K562 (cell line): Measurements from ENCODE around the gene CIAO2A. TPM values are rescaled to one million over a fixed set of nuclear protein-coding genes. Genes with fewer than 3 reads are reported as not detected.
A peak's percentile ranks its signal among the peaks of the same experiment; 100 is the strongest.

Experiments used
- ATF1 ChIP-seq, 2 experiments: fragments of 450-650 bp in 1 of 2; IDR thresholded peaks; 2 replicates each; pipeline ENCODE4 v1.6.1; 2016; ENCODE audit warnings: missing compliant biosample characterization in 1 of 2, missing genetic modification characterization in 1 of 2
- E2F3 ChIP-seq: fragments of 250-450 bp; sonication (Bioruptor Pico); IDR thresholded peaks from 2 replicates; pipeline ENCODE4 v1.4.0; 2020; ENCODE audit warnings: mild to moderate bottlenecking
- ELK1 ChIP-seq: sonication (generic); formaldehyde crosslinking; IDR thresholded peaks from 2 replicates; pipeline ENCODE4 v1.8.1; 2022; ENCODE audit warnings: missing genetic modification reagents
- ETV1 ChIP-seq: fragments of 450-650 bp; conservative IDR thresholded peaks from 2 replicates; pipeline ENCODE4 v1.6.1; 2016; ENCODE audit warnings: missing genetic modification characterization, control low read depth, low read depth, missing compliant biosample characterization
- NFE2 ChIP-seq: IDR thresholded peaks from 2 replicates; pipeline ENCODE4 v1.6.1; 2014; ENCODE audit warnings: antibody characterized with exemption, low read depth
- RB1 ChIP-seq: fragments of 450-650 bp; IDR thresholded peaks from 2 replicates; pipeline ENCODE4 v1.6.1; 2017; ENCODE audit warnings: low read depth, mild to moderate bottlenecking
- TFE3 ChIP-seq: fragments of 450-650 bp; formaldehyde crosslinking; IDR thresholded peaks from 2 replicates; pipeline ENCODE4 v1.4.0; 2020; ENCODE audit warnings: mild to moderate bottlenecking, mixed read lengths
- ZNF212 ChIP-seq: fragments of 450-650 bp; formaldehyde crosslinking; IDR thresholded peaks from 2 replicates; pipeline ENCODE4 v1.4.0; 2020; ENCODE audit warnings: mild to moderate bottlenecking
- ZNF407 ChIP-seq: fragments of 450-650 bp; IDR thresholded peaks from 2 replicates; pipeline ENCODE4 v1.6.1; 2016; ENCODE audit warnings: low read depth
- ZNF644 ChIP-seq: fragments of 200-800 bp; sonication (Bioruptor generic); IDR thresholded peaks from 2 replicates; pipeline ENCODE4 v1.6.1; 2016; ENCODE audit warnings: low read depth, missing genetic modification characterization, missing compliant biosample characterization
- polyA plus RNA-seq, 8 experiments: library from polyadenylated mRNA; depleted of rRNA in 4 of 8; stranded (reverse) in 5 of 8; unstranded in 3 of 8; fragments of >200 nt; fragmentation: Nextera tagmentation in 2 of 8; fragmentation: Illumina TruSeq in 1 of 8; extraction: Ambion mirVana in 2 of 8; extraction: Trizol in 1 of 8; gene quantifications; 2 replicates each; pipeline versions ENCODE4 v1.2.1 to v1.2.3, GENCODE V29; 2011 to 2014; ENCODE audit warnings: inconsistent platforms in 1 of 8, missing spikeins in 1 of 8
- total RNA-seq, 7 experiments: library from RNA; depleted of rRNA in 6 of 7; stranded (reverse); fragments of >200 nt in 6 of 7; fragmentation: Illumina TruSeq in 2 of 7; extraction: Trizol in 2 of 7; gene quantifications; 2 replicates each; pipeline versions ENCODE4 v1.2.1 to v1.2.3, GENCODE V29; 2011 to 2021; ENCODE audit warnings: low replicate concordance in 1 of 7

Gene CIAO2A
- total and polyA plus RNA-seq, 9 of the 15 experiments (the other 6 are each of a cell fraction or from before 2014, with no cell fraction given) = 161 to 429 (median 313) TPM

- TF ChIP-seq ZNF407 (peak; percentile 92), ELK1 (no peak), RB1 (peak; percentile 15; the same call in 1 of the 2 replicates), TFE3 (CRISPR knock-in tag) (no peak), ZNF644 (peak; percentile 45; the same call in 1 of the 2 replicates), ETV1 (tag) (peak; percentile 66), ZNF212 (0 out of 2 replicates have a peak, but pooled peaks have one; percentile 43), E2F3 (peak; percentile 93), NFE2 (peak; percentile 65; the same call in 1 of the 2 replicates), ATF1 (CRISPR knock-in tag; IDR thresholded peaks at IDR 0.05) (no peak), ATF1 (tag; IDR thresholded peaks at IDR 0.05) (peak; percentile 94)
These were observed at the start of gene CIAO2A (continued) for GRCh38 chr15:64093627-64094417.
